GM21576 (cell line): ENCODE results near the gene SRGAP3.

Experiments
- ATAC-seq: cut with Tn5 transposase; IDR thresholded peaks from one replicate; pipeline ENCODE4 v1.9.1; 2021; ENCODE audit warnings: mild to moderate bottlenecking, moderate library complexity; ENCODE audit not compliant: unreplicated experiment

SRGAP3 gene

DNA sequence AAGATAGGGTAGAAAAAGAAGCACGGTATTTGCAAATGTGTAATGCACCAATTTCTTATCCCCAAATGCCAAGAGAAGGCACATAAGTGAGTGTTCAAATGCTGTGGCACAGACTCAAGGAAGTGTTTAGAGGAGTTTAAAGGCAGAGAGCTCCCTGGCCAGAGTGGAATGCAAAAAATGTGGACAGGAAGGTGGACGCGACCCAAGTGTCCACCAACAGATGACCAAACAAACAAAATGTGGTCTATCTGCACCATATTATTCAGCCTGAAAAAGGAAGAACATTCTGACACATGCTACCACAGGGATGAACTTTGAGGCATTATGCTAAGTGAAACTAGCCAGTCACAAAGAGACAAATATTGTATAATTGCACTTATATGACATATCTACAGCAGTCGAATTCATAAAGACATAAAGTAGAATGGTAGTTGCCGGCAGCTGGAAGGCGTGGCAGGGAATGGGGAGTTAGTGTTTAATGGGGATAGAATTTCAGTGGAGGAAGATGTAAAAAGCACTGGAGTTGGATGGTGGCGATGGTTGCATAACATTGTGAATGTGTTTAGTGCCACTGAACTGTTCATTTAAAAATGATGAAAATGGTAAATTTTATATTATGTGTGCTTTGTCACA lies 126.6 kb downstream of the SRGAP3 start:
- ATAC-seq = no peak

DNA sequence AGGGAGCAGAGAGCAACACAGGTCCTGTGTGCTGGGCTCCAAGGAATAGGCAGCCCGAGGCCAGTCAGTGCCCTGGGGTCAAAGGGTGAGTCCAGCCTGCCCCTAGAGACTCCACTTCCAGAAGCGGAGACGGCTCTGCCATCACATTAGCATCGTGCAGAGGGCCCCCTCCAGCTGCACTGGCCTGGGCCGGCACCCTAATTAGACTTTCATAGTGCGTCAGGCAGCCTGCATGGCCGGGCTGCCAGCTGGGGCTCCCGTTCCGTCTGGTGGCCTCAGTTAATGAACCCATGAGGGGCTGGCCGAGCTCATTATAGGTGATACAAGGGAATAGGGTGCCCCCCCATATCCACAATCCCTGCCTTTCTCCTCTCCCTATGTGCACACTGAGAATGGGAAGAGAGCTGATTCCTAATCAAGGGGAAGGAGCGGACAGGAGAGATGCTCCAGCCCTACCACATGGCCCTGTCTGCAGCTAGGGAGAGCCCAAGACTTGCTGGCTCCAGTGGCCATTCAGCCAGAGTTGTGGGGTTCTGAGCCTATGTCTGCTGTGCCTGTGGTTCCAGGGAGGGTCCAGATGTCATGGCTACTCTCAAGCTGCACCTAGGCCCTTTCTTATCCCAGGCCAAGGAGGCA lies 128.0 kb downstream of the SRGAP3 start:
- ATAC-seq = no peak

DNA sequence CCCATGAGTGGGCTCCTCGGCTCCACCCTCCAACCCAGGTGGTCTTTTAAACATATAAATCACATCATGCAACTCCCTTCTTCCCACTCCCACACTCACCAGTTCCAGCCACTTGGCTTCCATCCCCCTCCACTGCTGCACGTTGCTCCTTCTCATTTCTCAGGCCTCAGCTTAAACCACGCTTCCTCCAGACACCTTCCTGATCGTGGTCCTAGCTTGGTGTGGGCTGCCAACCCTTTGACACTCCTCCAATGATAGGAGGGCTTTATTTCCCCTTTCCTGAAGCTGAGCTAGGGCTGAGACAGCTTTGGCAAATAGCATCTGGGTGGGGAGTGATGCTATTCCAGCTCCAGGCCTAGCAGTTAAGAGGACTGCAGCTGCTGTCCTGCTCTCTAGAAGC lies 130.1 kb downstream of the SRGAP3 start:
- ATAC-seq = no peak

- ATAC-seq = no peak
Measured at GRCh38 chr3:9118222-9118621, 131.2 kb downstream of the SRGAP3 start.

- no peak for ATAC-seq
Measured at GRCh38 chr3:9117220-9117619, 132.2 kb downstream of the SRGAP3 start.

- no peak for ATAC-seq
Measured at GRCh38 chr3:9116336-9116735, 133.1 kb downstream of the SRGAP3 start.

DNA sequence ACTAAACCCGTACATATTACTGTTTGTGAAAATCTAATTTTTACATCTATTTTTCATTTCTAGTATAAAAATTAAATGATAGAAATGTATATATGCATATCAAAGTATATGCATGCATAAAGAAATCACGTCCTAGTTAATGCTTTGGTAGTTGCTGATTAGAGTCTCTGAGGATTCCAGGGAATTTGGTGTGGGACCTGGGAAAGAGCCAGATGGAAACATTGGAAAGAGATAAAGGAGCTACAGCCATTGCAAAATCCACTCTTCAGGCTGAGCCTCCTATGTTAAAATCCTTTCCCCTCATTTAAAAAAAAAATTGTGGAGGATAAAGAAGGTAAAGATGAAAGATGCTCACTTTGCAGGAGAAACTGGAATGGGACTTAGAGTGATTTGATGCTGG lies 134.1 kb downstream of the SRGAP3 start:
- ATAC-seq = no peak

DNA sequence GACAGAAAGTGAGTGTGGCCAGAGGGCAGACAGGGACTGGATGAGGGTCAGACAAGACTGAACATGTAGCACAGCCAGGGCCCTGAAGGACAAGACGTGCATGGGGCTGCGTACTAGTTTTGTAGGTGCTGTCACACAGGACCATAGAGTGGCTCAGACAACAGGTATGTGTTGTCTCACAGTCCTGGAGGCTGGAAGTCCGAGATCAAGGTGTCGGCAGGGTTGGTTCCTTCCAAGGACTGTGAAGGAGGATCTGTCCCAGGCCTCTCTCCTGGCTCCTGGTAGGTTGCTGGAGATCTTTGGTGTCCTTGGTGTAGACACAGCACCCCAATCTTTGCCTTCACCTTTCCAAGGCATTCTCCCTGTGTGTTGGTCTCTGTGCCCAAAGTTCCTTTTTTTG lies 136.4 kb downstream of the SRGAP3 start:
- ATAC-seq = no peak

GRCh38 chr3:9111866-9112265 lies 137.6 kb downstream of the SRGAP3 start:
- ATAC-seq = no peak

DNA sequence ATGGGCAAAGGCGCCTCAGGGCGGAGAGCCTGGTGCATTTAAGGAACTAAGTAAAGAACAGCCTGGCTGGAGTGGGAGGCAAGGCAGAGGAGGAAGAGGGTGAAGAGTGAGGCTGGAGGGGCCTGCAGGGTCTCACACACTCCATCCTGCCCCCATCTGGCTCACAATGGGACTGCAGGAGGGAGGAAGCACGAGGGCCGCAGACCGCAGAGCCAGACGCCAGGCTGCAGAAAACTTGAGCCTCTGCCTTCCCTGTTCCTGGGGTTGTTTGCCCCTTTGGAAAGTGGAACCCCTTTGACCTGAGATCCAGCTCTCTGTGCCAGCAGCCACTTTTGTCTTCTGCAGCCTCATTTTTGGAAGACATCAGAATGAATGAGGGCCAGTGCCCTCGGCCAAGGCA lies 138.0 kb downstream of the SRGAP3 start:
- no peak for ATAC-seq

DNA sequence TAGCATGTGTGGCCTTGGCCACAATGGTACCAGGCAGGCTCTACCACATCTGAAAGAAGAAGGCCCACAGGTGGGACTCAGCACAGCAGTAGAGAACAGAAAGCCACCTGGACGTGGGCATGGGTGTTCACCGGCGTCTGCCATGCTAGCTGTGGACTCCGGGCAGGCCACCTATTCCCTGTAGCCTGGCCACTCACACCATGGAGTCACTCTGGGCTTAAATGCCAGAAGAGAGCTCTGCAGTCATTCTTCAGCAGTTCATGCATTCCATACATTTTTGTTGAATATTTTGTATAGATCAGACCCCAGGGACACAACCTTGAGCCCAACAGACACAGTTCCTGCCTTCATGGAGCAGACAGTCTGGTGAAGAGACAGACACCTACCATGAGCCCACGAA lies 138.6 kb downstream of the SRGAP3 start:
- no peak for ATAC-seq

DNA sequence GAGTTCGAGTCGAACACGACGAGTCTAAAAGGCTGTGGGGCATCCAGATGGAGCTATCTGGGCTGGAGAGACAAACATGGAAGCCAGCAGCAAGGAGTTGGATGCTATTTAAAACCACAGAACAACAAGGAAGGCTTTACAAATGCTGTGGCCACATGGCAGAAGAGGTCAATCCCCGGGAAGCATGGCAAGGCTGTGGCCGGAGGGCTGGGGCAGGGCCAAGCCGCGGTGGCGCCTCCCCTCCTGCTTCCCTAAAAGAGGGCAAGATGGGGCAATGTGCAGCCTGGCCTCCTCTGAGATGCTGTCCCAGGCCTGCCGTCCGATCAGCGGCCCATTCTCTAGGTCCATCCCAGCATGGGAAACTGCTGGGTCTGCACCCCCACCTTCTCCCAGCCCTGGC lies 139.1 kb downstream of the SRGAP3 start:
- no peak for ATAC-seq

DNA sequence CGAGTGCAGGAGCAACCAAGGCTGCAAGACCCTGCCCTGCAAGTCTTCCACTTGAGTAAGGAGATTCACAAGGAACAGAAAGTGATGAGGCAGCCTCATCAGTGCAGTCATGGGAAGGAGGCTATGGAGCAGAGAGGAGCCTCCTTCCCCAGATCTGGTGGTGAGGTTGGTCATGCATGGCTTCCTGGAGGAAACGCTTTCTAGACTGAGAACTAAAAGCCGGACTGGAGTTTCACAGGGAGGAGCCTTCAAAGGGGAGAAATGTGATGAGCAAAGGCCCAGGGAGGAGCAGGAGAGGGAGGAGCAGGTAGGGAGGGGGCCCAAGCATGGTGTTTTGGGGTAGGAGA lies 139.9 kb downstream of the SRGAP3 start:
- no peak for ATAC-seq

DNA sequence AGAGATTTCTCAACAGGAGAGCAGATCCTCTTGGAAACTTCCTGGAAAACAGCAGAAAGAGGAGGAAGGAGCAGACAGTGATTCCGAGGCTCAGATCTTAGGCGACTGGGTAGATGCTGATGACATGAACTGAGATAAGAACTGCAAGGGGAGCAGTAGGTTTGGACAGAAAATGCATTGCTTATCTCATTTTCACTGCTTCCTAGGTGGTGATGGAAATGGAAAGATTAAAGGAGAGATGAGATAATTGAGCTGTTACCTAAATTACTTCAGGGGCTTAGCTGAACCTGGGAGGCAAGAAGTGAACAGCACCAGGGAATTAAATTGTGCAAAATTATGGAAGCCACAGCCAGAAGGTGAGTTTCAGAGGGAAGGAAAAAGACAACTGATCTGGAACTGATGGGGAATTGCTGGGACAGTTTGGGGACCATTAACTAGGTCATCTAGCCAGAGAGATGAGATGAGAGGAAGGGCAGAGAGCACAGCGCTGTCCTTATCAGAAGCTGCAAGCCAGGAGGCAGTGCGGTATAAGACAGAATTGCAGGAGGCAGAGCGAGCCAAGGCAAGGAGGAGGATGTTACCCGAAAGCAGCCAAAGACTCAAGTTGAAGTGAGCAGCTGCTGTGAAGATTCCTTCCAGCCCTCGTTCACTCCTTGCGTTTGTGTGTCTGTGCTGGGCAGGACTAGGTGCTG lies 140.4 kb downstream of the SRGAP3 start:
- ATAC-seq = no peak

DNA sequence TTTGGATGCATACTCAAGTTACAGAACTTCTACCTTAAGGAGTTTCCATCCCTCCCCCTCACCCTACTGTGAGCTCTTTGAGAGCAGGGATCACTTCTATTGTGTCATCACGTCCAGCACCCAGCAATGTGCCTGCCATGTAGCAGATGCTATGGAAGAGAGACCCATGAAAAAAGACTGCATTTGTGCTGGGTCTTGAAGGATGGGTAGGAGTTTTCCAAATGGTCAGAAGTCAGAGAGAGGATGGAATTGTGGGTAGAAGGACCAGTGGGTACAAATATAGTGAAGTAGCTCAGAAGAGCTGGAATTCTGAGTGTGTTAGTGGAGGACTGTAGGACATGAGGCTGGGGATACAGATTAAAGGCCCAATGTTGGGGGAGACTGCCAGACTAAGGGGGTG lies 141.7 kb downstream of the SRGAP3 start:
- no peak for ATAC-seq

GRCh38 chr3:9105421-9105820 lies 144.0 kb downstream of the SRGAP3 start:
- ATAC-seq = no peak

DNA sequence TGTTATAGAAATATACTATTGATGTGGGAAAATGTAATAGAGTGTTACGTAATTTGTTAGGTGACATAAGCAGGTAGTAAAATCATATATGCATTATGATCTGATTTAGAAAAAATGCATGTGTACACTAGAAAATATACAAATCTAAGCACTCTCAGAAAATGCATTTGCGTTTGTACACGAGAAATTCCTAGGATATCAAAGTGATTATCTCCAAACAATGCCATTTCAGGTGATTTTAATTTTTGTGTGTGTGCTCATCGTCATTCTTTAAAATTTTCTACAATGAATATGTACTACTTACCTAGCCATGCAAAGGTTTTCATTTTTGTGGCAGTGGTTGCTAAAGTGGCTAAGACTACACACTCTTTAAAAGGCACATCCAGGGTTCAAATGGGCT lies 145.3 kb downstream of the SRGAP3 start:
- ATAC-seq = no peak

- no peak for ATAC-seq
Measured at GRCh38 chr3:9102240-9102981, 147.0 kb downstream of the SRGAP3 start.

DNA sequence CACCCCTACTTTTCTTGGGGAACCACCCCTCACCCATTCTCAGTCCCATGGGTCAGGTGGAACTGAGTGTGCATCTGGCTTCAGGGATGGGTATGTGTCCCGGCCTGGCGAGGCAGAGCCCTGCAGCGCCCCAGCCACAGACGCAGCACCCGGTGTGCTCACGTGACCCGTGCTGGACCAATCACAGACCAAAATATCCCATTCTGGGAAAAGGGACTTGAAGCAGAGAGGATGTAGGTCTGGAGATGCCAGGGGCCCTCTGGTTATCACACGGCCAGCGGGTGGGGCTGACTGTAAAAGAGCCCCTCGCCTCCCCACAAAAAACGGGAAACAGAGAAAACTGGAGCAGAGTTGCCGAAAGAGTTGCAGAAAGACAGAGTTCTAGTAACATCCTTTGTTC lies 148.2 kb downstream of the SRGAP3 start:
- ATAC-seq = no peak

DNA sequence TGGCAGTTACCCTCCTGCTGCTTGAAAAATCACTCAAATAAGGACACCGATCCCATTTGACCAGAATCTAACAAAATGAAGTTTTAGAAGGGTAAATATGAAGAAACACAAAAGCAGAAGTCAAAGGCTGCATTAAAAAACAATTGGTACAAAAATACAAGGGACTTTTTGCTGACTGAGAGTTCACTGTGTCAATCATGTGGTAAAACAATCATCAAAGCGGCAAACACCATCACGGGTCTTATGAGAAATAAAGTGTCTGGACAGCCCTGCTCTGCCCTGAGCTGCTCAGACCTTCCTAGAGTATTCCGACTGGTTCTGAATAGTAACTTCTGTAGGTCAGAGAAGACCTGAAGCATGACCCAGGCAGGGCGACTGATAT lies 148.9 kb downstream of the SRGAP3 start:
- ATAC-seq = no peak

DNA sequence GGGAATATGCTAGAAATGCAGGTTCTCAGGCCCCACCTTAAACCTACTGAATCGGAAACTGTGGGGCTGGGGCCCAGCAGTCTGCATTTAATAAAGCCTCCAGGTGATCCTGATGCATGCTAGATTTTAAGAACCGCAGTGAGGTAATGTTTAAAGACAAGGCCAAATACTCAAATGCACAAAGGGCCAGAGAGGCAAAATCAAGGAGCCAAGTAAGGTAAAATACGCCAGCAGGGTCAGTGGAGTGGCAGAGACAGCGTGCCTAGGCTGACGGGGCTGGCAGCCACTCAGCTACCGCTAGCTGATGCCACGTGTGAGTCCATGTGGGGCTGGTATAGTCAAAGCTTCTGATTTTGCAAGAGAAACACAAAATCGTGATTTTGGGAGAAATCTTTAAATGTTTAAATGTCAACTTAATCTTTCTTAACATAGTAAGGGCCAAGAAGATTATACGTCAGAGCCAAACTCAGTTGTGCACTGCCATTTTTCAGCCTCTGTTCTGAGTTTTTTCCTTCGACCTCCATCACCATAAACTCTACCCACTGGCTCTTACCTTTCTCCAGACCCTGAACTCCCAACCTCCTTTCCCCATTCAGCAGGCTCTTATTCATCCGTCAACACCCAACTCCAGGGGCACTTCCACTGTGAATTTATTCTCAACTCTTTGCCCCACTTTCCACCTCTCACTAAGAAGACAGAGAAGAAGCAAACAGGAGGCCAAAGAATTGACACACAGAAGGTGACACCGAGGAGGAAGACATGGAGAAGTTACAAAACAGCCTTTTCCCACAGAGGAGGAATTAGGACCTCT lies 149.5 kb downstream of the SRGAP3 start:
- ATAC-seq = no peak
